Measurements from ENCODE around the gene NLGN1. TPM values are rescaled to one million over a fixed set of nuclear protein-coding genes. Genes with fewer than 3 reads are reported as not detected.

NLGN1 gene
- total RNA-seq, 4 donors from 2014 or later: 2.2 to 5.8 (median 3.0) TPM

GRCh38 chr3:174253940-174254339 is 856.4 kb downstream of the NLGN1 start:
- whole genome bisulfite sequencing: 90% methylated on average over 4 of the region's 4 CpGs
- Histone ChIP-seq H3K36me3 (no peaks in the 10 kb centered on the region), H3K27ac (no peak overlapping the region), H3K27me3 (no peaks in the 10 kb centered on the region), H3K9me3 (no peaks in the 10 kb centered on the region), H3K4me3 (no peak overlapping the region), H3K4me1 (no peaks in the 10 kb centered on the region)
- DNase-seq (ENCODE audit: low spot score in 2 of 2): no peak
- no peak for TF ChIP-seq POLR2A (IDR thresholded peaks at IDR 0.05)
- no peak for TF ChIP-seq EP300 (IDR thresholded peaks at IDR 0.05)
- no peak for TF ChIP-seq CTCF (IDR thresholded peaks at IDR 0.05)
- no peak for TF ChIP-seq POLR2AphosphoS5 (IDR thresholded peaks at IDR 0.05)

- DNase-seq (ENCODE audit: low spot score in 2 of 2): no peak
- no peaks in the 10 kb centered on the region for H3K4me1 ChIP-seq
- H3K9me3 ChIP-seq: no peaks in the 10 kb centered on the region
- no peak overlapping the region for H3K27ac ChIP-seq
- no peak overlapping the region for H3K4me3 ChIP-seq
- 87% methylated on average over 6 of the region's 6 CpGs for WGBS
- H3K36me3 ChIP-seq: no peaks in the 10 kb centered on the region
- TF ChIP-seq POLR2AphosphoS5 (IDR thresholded peaks at IDR 0.05): no peak
- no peak for TF ChIP-seq EP300 (IDR thresholded peaks at IDR 0.05)
- no peak for TF ChIP-seq POLR2A (IDR thresholded peaks at IDR 0.05)
- TF ChIP-seq CTCF (IDR thresholded peaks at IDR 0.05): no peak
- no peaks in the 10 kb centered on the region for H3K27me3 ChIP-seq
These were observed 857.9 kb downstream of the NLGN1 start for GRCh38 chr3:174255454-174255853.

- DNase-seq (ENCODE audit: low spot score in 2 of 2): no peak
- no peaks in the 10 kb centered on the region for H3K36me3 ChIP-seq
- H3K27ac ChIP-seq: no peak overlapping the region
- no peak overlapping the region for H3K4me3 ChIP-seq
- TF ChIP-seq POLR2A (IDR thresholded peaks at IDR 0.05): no peak
- TF ChIP-seq POLR2AphosphoS5 (IDR thresholded peaks at IDR 0.05): no peak
- TF ChIP-seq EP300 (IDR thresholded peaks at IDR 0.05): no peak
- no peak for TF ChIP-seq CTCF (IDR thresholded peaks at IDR 0.05)
- no peaks in the 10 kb centered on the region for H3K9me3 ChIP-seq
- no peaks in the 10 kb centered on the region for H3K27me3 ChIP-seq
- no peaks in the 10 kb centered on the region for H3K4me1 ChIP-seq
- 81% methylated on average over 2 of the region's 2 CpGs for WGBS
These were observed 868.9 kb downstream of the NLGN1 start for GRCh38 chr3:174266476-174266875.

- H3K27me3 ChIP-seq: no peaks in the 10 kb centered on the region
- H3K36me3 ChIP-seq: no peaks in the 10 kb centered on the region
- 79% methylated on average over 5 of the region's 5 CpGs for WGBS
- H3K4me3 ChIP-seq: no peak overlapping the region
- no peak overlapping the region for H3K27ac ChIP-seq
- no peaks in the 10 kb centered on the region for H3K9me3 ChIP-seq
- TF ChIP-seq CTCF (IDR thresholded peaks at IDR 0.05) (no peak), POLR2AphosphoS5 (IDR thresholded peaks at IDR 0.05) (no peak), EP300 (IDR thresholded peaks at IDR 0.05) (no peak), POLR2A (IDR thresholded peaks at IDR 0.05) (no peak)
- H3K4me1 ChIP-seq: no peaks in the 10 kb centered on the region
- no peak for DNase-seq (ENCODE audit: low spot score in 2 of 2)
These were observed 870.5 kb downstream of the NLGN1 start for GRCh38 chr3:174268061-174268460.

GRCh38 chr3:174268586-174268985 is 871.0 kb downstream of the NLGN1 start:
- Histone ChIP-seq H3K9me3 (no peaks in the 10 kb centered on the region), H3K27ac (no peak overlapping the region), H3K27me3 (no peaks in the 10 kb centered on the region), H3K36me3 (no peaks in the 10 kb centered on the region), H3K4me1 (no peaks in the 10 kb centered on the region), H3K4me3 (no peak overlapping the region)
- DNase-seq (ENCODE audit: low spot score in 2 of 2): no peak
- TF ChIP-seq CTCF (IDR thresholded peaks at IDR 0.05): no peak
- no peak for TF ChIP-seq POLR2AphosphoS5 (IDR thresholded peaks at IDR 0.05)
- TF ChIP-seq POLR2A (IDR thresholded peaks at IDR 0.05): no peak
- no peak for TF ChIP-seq EP300 (IDR thresholded peaks at IDR 0.05)
- WGBS: 86% methylated on average over 3 of the region's 3 CpGs

Measured in suprapubic skin (tissue), 4 donors.